HCT116 (cell line): Measurements from ENCODE around the gene DCUN1D2. TPM values are rescaled to one million over a fixed set of nuclear protein-coding genes. Genes with fewer than 3 reads are reported as not detected.

Source experiments
- ATAC-seq: fragments of 200-7000 bp; cut with Tn5 transposase; 2 replicates; pipeline ENCODE4 v1.9.1; 2020; ENCODE audit warnings: mild to moderate bottlenecking, moderate library complexity
- BruUV-seq: library from RNA; stranded (reverse); fragments of 400-500 nt; replicated peaks from 2 replicates; lab custom pipeline; 2021; lab: Mats Ljungman, UMichigan
- CTCF ChIA-PET: fragments of 300-600 bp; sonication (Branson Sonifier 250); formaldehyde crosslinking; loops from one replicate; lab custom pipeline; 2021; ENCODE audit warnings: antibody characterized with exemption; lab: Charles Lee
- POLR2A ChIA-PET: fragments of 300-600, 350-600 bp; sonication (Branson Sonifier 250); formaldehyde crosslinking; loops from one replicate; lab custom pipeline; 2021; ENCODE audit warnings: antibody characterized with exemption; lab: Charles Lee
- RAD21 ChIA-PET, 2 experiments: fragments of 300-600 bp; sonication (Branson Sonifier 250); formaldehyde crosslinking; loops; one replicate each; lab custom pipeline; 2023; ENCODE audit warnings: low total read pairs in 2 of 2; ENCODE audit not compliant: uncharacterized antibody in 2 of 2, unreplicated experiment in 2 of 2, low non-redundant PET in 1 of 2; lab: Charles Lee
- DNase-seq: peaks from one replicate; pipeline ENCODE4 v3.0.0-alpha.2; 2010; ENCODE audit warnings: low read depth, low spot score
- H2AFZ ChIP-seq: fragments of 200-600 bp; shearing (Covaris generic), sonication (generic); 2 replicates; pipeline ENCODE4 v1.6.1; 2017; ENCODE audit warnings: low read depth, mixed run types, mixed read lengths, antibody characterized with exemption, low read length; ENCODE audit not compliant: poor library complexity, severe bottlenecking
- H3K27ac ChIP-seq: 2 replicates; pipeline ENCODE4 v1.5.1; 2012; ENCODE audit warnings: low read depth, low read length
- H3K27me3 ChIP-seq: fragments of 200-600 bp; sonication (generic); 2 replicates; pipeline ENCODE4 v1.6.1; 2016; ENCODE audit warnings: mixed run types, low read length, mixed read lengths; ENCODE audit not compliant: insufficient read depth
- H3K36me3 ChIP-seq, 2 experiments: fragments of 200-500 bp in 1 of 2; fragments of 200-600 bp in 1 of 2; sonication (Bioruptor generic) in 1 of 2; sonication (generic) in 1 of 2; 2 replicates each; pipeline versions ENCODE4 v1.5.1 to v1.6.1; 2014 to 2016; ENCODE audit warnings: low read length in 2 of 2, inconsistent platforms in 1 of 2, mixed read lengths in 1 of 2, mixed run types in 1 of 2; ENCODE audit not compliant: insufficient read depth in 2 of 2, control insufficient read depth in 1 of 2
- H3K4me1 ChIP-seq, 2 experiments: fragments of 200-600 bp in 1 of 2; sonication (generic) in 1 of 2; 2 replicates each; pipeline versions ENCODE4 v1.5.1 to v1.6.1; 2012 to 2017; ENCODE audit warnings: low read length in 2 of 2, inconsistent platforms in 1 of 2, mild to moderate bottlenecking in 1 of 2, mixed read lengths in 1 of 2, mixed run types in 1 of 2, moderate library complexity in 1 of 2; ENCODE audit not compliant: insufficient read depth in 2 of 2, control insufficient read depth in 1 of 2
- H3K4me2 ChIP-seq: fragments of 200-600 bp; sonication (generic); 2 replicates; pipeline ENCODE4 v1.6.1; 2017; ENCODE audit warnings: mixed run types, low read length, mixed read lengths
- H3K4me3 ChIP-seq, 2 experiments: fragments of 200-600 bp in 1 of 2; sonication (generic) in 1 of 2; replicated peaks in 1 of 2; 2 replicates each; pipeline ENCODE4 v1.5.1; 2011 to 2016; ENCODE audit warnings: low read length in 2 of 2, control low read depth in 1 of 2, low read depth in 1 of 2, mild to moderate bottlenecking in 1 of 2, mixed read lengths in 1 of 2, mixed run types in 1 of 2
- H3K79me2 ChIP-seq: fragments of 200-600 bp; sonication (generic); 2 replicates; pipeline ENCODE4 v1.6.1; 2017; ENCODE audit warnings: mild to moderate bottlenecking, mixed run types, low read length, moderate library complexity, mixed read lengths; ENCODE audit not compliant: insufficient read depth
- H3K9ac ChIP-seq: fragments of 200-600 bp; sonication (generic); 2 replicates; pipeline ENCODE4 v1.6.1; 2016; ENCODE audit warnings: low read length, mixed read lengths
- H3K9me2 ChIP-seq: fragments of 200-600 bp; sonication (generic), shearing (Covaris generic); 2 replicates; pipeline ENCODE4 v1.6.1; 2017; ENCODE audit warnings: mixed run types, mild to moderate bottlenecking, moderate library complexity; ENCODE audit not compliant: insufficient read depth
- H3K9me3 ChIP-seq, 2 experiments: fragments of 200-500 bp in 1 of 2; fragments of 200-600 bp in 1 of 2; sonication (Bioruptor generic) in 1 of 2; sonication (generic) in 1 of 2; 2 replicates each; pipeline ENCODE4 v1.6.1; 2014 to 2017; ENCODE audit warnings: low read length in 2 of 2, mixed read lengths in 2 of 2, inconsistent platforms in 1 of 2, low read depth in 1 of 2, mild to moderate bottlenecking in 1 of 2, mixed run types in 1 of 2, moderate library complexity in 1 of 2; ENCODE audit not compliant: control insufficient read depth in 1 of 2, insufficient read depth in 1 of 2
- H4K20me1 ChIP-seq: fragments of 200-600 bp; sonication (generic), shearing (Covaris generic); 2 replicates; pipeline ENCODE4 v1.6.1; 2017; ENCODE audit warnings: mixed run types, mild to moderate bottlenecking, moderate library complexity; ENCODE audit not compliant: insufficient read depth
- ATF3 ChIP-seq: IDR thresholded peaks from 2 replicates; pipeline ENCODE4 v1.6.1; 2012
- CBX3 ChIP-seq: IDR thresholded peaks from 2 replicates; pipeline ENCODE4 v1.6.1; 2012; ENCODE audit warnings: low read depth
- CEBPB ChIP-seq: IDR thresholded peaks from 2 replicates; pipeline ENCODE4 v1.6.1; 2012; ENCODE audit warnings: low read depth
- CTCF ChIP-seq, 3 experiments: fragments of 200-600 bp in 1 of 3; sonication (generic) in 1 of 3; IDR thresholded peaks in 2 of 3; conservative IDR thresholded peaks in 1 of 3; 2 replicates each; pipeline ENCODE4 v1.5.1; 2012 to 2017; ENCODE audit warnings: low read depth in 2 of 3, low read length in 2 of 3, antibody characterized with exemption in 1 of 3, borderline replicate concordance in 1 of 3, control low read depth in 1 of 3, mild to moderate bottlenecking in 1 of 3, mixed read lengths in 1 of 3, mixed run types in 1 of 3, moderate library complexity in 1 of 3; ENCODE audit not compliant: insufficient read depth in 1 of 3
- ELF1 ChIP-seq: IDR thresholded peaks from 2 replicates; pipeline ENCODE4 v1.6.1; 2012; ENCODE audit warnings: low read depth, borderline replicate concordance
- FOSL1 ChIP-seq: IDR thresholded peaks from 2 replicates; pipeline ENCODE4 v1.6.1; 2012; ENCODE audit warnings: low read depth
- JUND ChIP-seq: IDR thresholded peaks from 2 replicates; pipeline ENCODE4 v1.6.1; 2012
- MAX ChIP-seq: IDR thresholded peaks from 2 replicates; pipeline ENCODE4 v1.6.1; 2012
- POLR2A ChIP-seq: IDR thresholded peaks from 2 replicates; pipeline ENCODE4 v1.7.0; 2011; ENCODE audit warnings: borderline replicate concordance; ENCODE audit not compliant: insufficient read depth, insufficient read length; ENCODE audit errors: extremely low read depth
- POLR2AphosphoS5 ChIP-seq: IDR thresholded peaks from 2 replicates; pipeline ENCODE4 v1.6.1; 2011; ENCODE audit warnings: mild to moderate bottlenecking, low read depth, low read length, moderate library complexity
- RAD21 ChIP-seq: IDR thresholded peaks from 2 replicates; pipeline ENCODE4 v1.6.1; 2012; ENCODE audit warnings: low read depth, mild to moderate bottlenecking
- SP1 ChIP-seq: IDR thresholded peaks from 2 replicates; pipeline ENCODE4 v1.6.1; 2012; ENCODE audit warnings: low read depth
- SRF ChIP-seq: IDR thresholded peaks from 2 replicates; pipeline ENCODE4 v1.6.1; 2012; ENCODE audit warnings: low read depth
- TCF7L2 ChIP-seq: IDR thresholded peaks from 2 replicates; pipeline ENCODE4 v1.7.0; 2011; ENCODE audit warnings: borderline replicate concordance, inconsistent platforms; ENCODE audit not compliant: insufficient read depth, insufficient read length; ENCODE audit errors: extremely low read depth
- YY1 ChIP-seq: IDR thresholded peaks from 2 replicates; pipeline ENCODE4 v1.6.1; 2011; ENCODE audit warnings: low read length, low read depth, moderate library complexity, mild to moderate bottlenecking; ENCODE audit not compliant: insufficient replicate concordance; ENCODE audit errors: extremely low read depth
- ZBTB33 ChIP-seq: IDR thresholded peaks from 2 replicates; pipeline ENCODE4 v1.6.1; 2011; ENCODE audit warnings: mild to moderate bottlenecking, low read length, moderate library complexity; ENCODE audit not compliant: insufficient replicate concordance; ENCODE audit errors: extremely low read depth
- ZNF274 ChIP-seq: fragments of 200-500 bp; sonication (Bioruptor generic); IDR thresholded peaks from 2 replicates; pipeline ENCODE4 v1.6.1; 2014; ENCODE audit warnings: mild to moderate bottlenecking, low read depth, low read length, inconsistent platforms
- intact Hi-C: fragments of 100-400 bp; cut with micrococcal nuclease; formaldehyde crosslinking; loops from 2 replicates; pipeline ENCODE4 v1.10.0; 2022
- total RNA-seq: library from RNA; stranded (reverse); gene quantifications from one replicate; pipeline ENCODE4 v1.2.1, GENCODE V29; 2021; ENCODE audit not compliant: unreplicated experiment

DCUN1D2 gene
- total RNA-seq, 1 experiment from 2014 or later = 25.4 TPM

GRCh38 chr13:113511361-113511760, 20.9 kb upstream of the DCUN1D2 start:
- ChIA-PET POLR2A (no interaction called here), CTCF (no interaction called here), RAD21 (no interaction called here)
- no peak overlapping the region for H3K4me3 ChIP-seq
- no peak for TF ChIP-seq POLR2A
- no peak for TF ChIP-seq JUND
- TF ChIP-seq SP1 = no peak
- TF ChIP-seq ZNF274 = no peak
- TF ChIP-seq CEBPB = no peak
- TF ChIP-seq YY1 = no peak
- TF ChIP-seq MAX = no peak
- no peak for TF ChIP-seq ZBTB33
- no peak for TF ChIP-seq SRF
- no peak for TF ChIP-seq ATF3
- no peak for TF ChIP-seq CTCF (IDR thresholded peaks at IDR 0.05 in 2 of 3, conservative IDR thresholded peaks at IDR 0.05 in 1 of 3; ENCODE audit: borderline replicate concordance in 1 of 3, insufficient read depth in 1 of 3, low read depth in 2 of 3, low read length in 2 of 3)
- TF ChIP-seq RAD21 = no peak
- no peak for TF ChIP-seq TCF7L2
- TF ChIP-seq ELF1 = no peak
- TF ChIP-seq FOSL1 = no peak
- no peak for TF ChIP-seq CBX3
- TF ChIP-seq POLR2AphosphoS5 = no peak
- no peaks in the 10 kb centered on the region for H3K9me2 ChIP-seq
- H3K4me2 ChIP-seq = no peak overlapping the region
- no peaks in the 10 kb centered on the region for H3K4me1 ChIP-seq
- H3K27me3 ChIP-seq = no peaks in the 10 kb centered on the region
- H4K20me1 ChIP-seq = no peaks in the 10 kb centered on the region
- peaks cover 6 to 24% of the 10 kb centered on the region in 2 experiments; a peak in 2 of 4 replicates for H3K36me3 ChIP-seq
- DNase-seq (no peak), ATAC-seq (no peak)
- H3K27ac ChIP-seq = no peak overlapping the region
- intact Hi-C loops = no loop called here
- no peaks in the 10 kb centered on the region for H3K9me3 ChIP-seq
- no peak overlapping the region for H3K9ac ChIP-seq
- H3K79me2 ChIP-seq = peaks cover 6% of the 10 kb centered on the region; the same call in 1 of the 2 replicates
- no TSS peak for BruUV-seq
- H2AFZ ChIP-seq = no peak overlapping the region
